Peyer's patch (tissue), 4 donors: ENCODE data around the gene TNPO3. TPM values are rescaled to one million over a fixed set of nuclear protein-coding genes. Genes with fewer than 3 reads are reported as not detected.

Experiments used
- DNase-seq, 3 donors: peaks; one replicate each; pipeline ENCODE4 v3.0.0-alpha.2; 2017 to 2019
- H3K27ac ChIP-seq, 4 donors: fragments of 200-600 bp; sonication (generic); one replicate each; pipeline ENCODE4 v1.5.1; 2016 to 2019
- H3K27me3 ChIP-seq, 2 donors: fragments of 200-600 bp; sonication (generic); one replicate each; pipeline ENCODE4 v1.5.1; 2019
- H3K36me3 ChIP-seq, 3 donors: fragments of 200-600 bp; sonication (generic); one replicate each; pipeline ENCODE4 v1.5.1; 2016 to 2019
- H3K4me1 ChIP-seq, 4 donors: fragments of 200-600 bp; sonication (generic); one replicate each; pipeline ENCODE4 v1.5.1; 2016 to 2019
- H3K4me3 ChIP-seq, 4 donors: fragments of 200-600 bp; sonication (generic); 1 replicate in 3 of 4; 2 replicates in 1 of 4; pipeline ENCODE4 v1.5.1; 2016 to 2019; ENCODE audit warnings: mild to moderate bottlenecking in 1 of 4
- H3K9me3 ChIP-seq, 4 donors: fragments of 200-600 bp; sonication (generic); one replicate each; pipeline ENCODE4 v1.5.1; 2016 to 2019; ENCODE audit warnings: mild to moderate bottlenecking in 1 of 4
- CTCF ChIP-seq, 6 experiments: fragments of 450-650 bp in 4 of 6; fragments of 200-600 bp in 2 of 6; sonication (generic) in 1 of 6; IDR thresholded peaks; one replicate each; pipeline ENCODE4 v1.5.1; 2017 to 2019; ENCODE audit warnings: antibody characterized with exemption in 6 of 6, mild to moderate bottlenecking in 3 of 6, moderate library complexity in 1 of 6
- POLR2A ChIP-seq, 2 donors: fragments of 450-650 bp; IDR thresholded peaks; one replicate each; pipeline ENCODE4 v1.5.1; 2017; ENCODE audit warnings: antibody characterized with exemption in 2 of 2, mild to moderate bottlenecking in 2 of 2, moderate library complexity in 2 of 2
- small RNA-seq, 2 donors: library from RNA; depleted of rRNA; stranded (forward); fragments of <200 nt; gene quantifications; one replicate each; pipeline ENCODE3, GENCODE V24; 2016
- total RNA-seq, 4 donors: library from RNA; depleted of rRNA; stranded (reverse); fragments of >200 nt; gene quantifications; one replicate each; pipeline ENCODE4 v1.1.0, GENCODE V29; 2016

Gene TNPO3
- total RNA-seq, 4 donors from 2014 or later: 25.2 to 55.3 (median 42.1) TPM

GRCh38 chr7:128904381-128905197 lies 150.3 kb downstream of the TNPO3 start:
- Histone ChIP-seq H3K4me1 (no peaks in the 10 kb centered on the region), H3K4me3 (no peak overlapping the region), H3K27ac (no peak overlapping the region), H3K9me3 (no peaks in the 10 kb centered on the region), H3K36me3 (no peaks in the 10 kb centered on the region), H3K27me3 (no peaks in the 10 kb centered on the region)
- DNase-seq: peak in 2 of 3 donors; percentile 49 to 61
- TF ChIP-seq POLR2A (IDR thresholded peaks at IDR 0.05): no peak
- TF ChIP-seq CTCF (IDR thresholded peaks at IDR 0.05): peak; percentile 42 to 76 (median 72)

Small RNA genes lying within 50 kb of the gene (small RNA-seq; reads per million reads assigned to genes)
- 0 reads per million in 2 donors for gene RN7SL306P

Other genes with a start within 250 kb of the TNPO3 start
- 10 to 100 TPM in 1 of 4 donors, 1 to 10 TPM in 3; 4.2 to 23.1 (median 6.5) TPM for gene FLNC, start 224.7 kb downstream of the TNPO3 start, total RNA-seq
- gene ATP6V1F, start 192.3 kb downstream of the TNPO3 start, total RNA-seq: 10 to 100 TPM; 71.3 to 88.3 (median 84.6) TPM
- gene KCP, start 144.4 kb downstream of the TNPO3 start, total RNA-seq: 10 to 100 TPM in 1 of 4 donors, 1 to 10 TPM in 3; 3.3 to 14.1 (median 6.7) TPM
- gene IRF5, start 117.2 kb downstream of the TNPO3 start, total RNA-seq: 10 to 100 TPM; 16.9 to 27.1 (median 21.7) TPM
- 10 to 100 TPM in 1 of 4 donors, 1 to 10 TPM in 3; 1.0 to 28.9 (median 3.5) TPM for gene TSPAN33, start 89.6 kb upstream of the TNPO3 start, total RNA-seq
- gene SMO, start 133.5 kb upstream of the TNPO3 start, total RNA-seq: 10 to 100 TPM in 1 of 4 donors, 1 to 10 TPM in 2, under 1 TPM in 1; 0.70 to 14.9 (median 2.2) TPM
- 100 to 1,000 TPM in 1 of 4 donors, 10 to 100 TPM in 3; 37.1 to 186 (median 60.0) TPM for gene AHCYL2, start 169.9 kb upstream of the TNPO3 start, total RNA-seq